Endothelial cell (in vitro differentiated cells): ENCODE results near the gene KCNQ2. TPM values are rescaled to one million over a fixed set of nuclear protein-coding genes. Genes with fewer than 3 reads are reported as not detected.

Experiments
- DNase-seq: peaks from one replicate; pipeline ENCODE4 v3.0.0; 2021; ENCODE audit warnings: low spot score
- H3K27ac Mint-ChIP-seq: one replicate; pipeline ENCODE4 v1.8.0; 2021; ENCODE audit warnings: mixed read lengths, inconsistent platforms; ENCODE audit not compliant: unreplicated experiment
- H3K27me3 Mint-ChIP-seq: one replicate; pipeline ENCODE4 v1.8.0; 2021; ENCODE audit warnings: mild to moderate bottlenecking, moderate library complexity, mixed read lengths, inconsistent platforms; ENCODE audit not compliant: unreplicated experiment
- H3K36me3 Mint-ChIP-seq: one replicate; pipeline ENCODE4 v1.8.0; 2021; ENCODE audit warnings: mild to moderate bottlenecking, low read depth, mixed read lengths, inconsistent platforms; ENCODE audit not compliant: unreplicated experiment
- H3K4me1 Mint-ChIP-seq: one replicate; pipeline ENCODE4 v1.8.0; 2021; ENCODE audit warnings: mild to moderate bottlenecking, mixed read lengths, inconsistent platforms; ENCODE audit not compliant: unreplicated experiment
- H3K4me3 Mint-ChIP-seq: one replicate; pipeline ENCODE4 v1.8.0; 2021; ENCODE audit warnings: mild to moderate bottlenecking, mixed read lengths, inconsistent platforms; ENCODE audit not compliant: unreplicated experiment
- H3K9me3 Mint-ChIP-seq: one replicate; pipeline ENCODE4 v1.8.0; 2021; ENCODE audit warnings: mixed read lengths, inconsistent platforms; ENCODE audit not compliant: unreplicated experiment
- CTCF ChIP-seq: fragments of 200-600 bp; sonication (generic); IDR thresholded peaks from one replicate; pipeline ENCODE4 v1.5.0; 2021; ENCODE audit warnings: antibody characterized with exemption; ENCODE audit not compliant: unreplicated experiment
- total RNA-seq: library from RNA; stranded (reverse); fragmentation: NEBNext Ultra II Directional; extraction: Animal tissue kit (Norgen Biotek cat#: 25700); gene quantifications from one replicate; pipeline ENCODE4 v1.2.1, GENCODE V29; 2021; ENCODE audit not compliant: unreplicated experiment

KCNQ2 gene
- total RNA-seq, 1 donor from 2014 or later: 3.2 TPM

- Mint-ChIP-seq H3K27me3 (peaks cover 1% of the 10 kb centered on the region), H3K4me1 (peaks cover 3% of the 10 kb centered on the region), H3K4me3 (no peak overlapping the region), H3K27ac (no peak overlapping the region), H3K36me3 (no peaks in the 10 kb centered on the region), H3K9me3 (no peaks in the 10 kb centered on the region)
- no peak for DNase-seq
- no peak for TF ChIP-seq CTCF
Observed at GRCh38 chr20:63372971-63373885, 99.2 kb downstream of the KCNQ2 start.

- H3K27ac Mint-ChIP-seq: no peak overlapping the region
- H3K36me3 Mint-ChIP-seq: no peaks in the 10 kb centered on the region
- H3K9me3 Mint-ChIP-seq: no peaks in the 10 kb centered on the region
- H3K27me3 Mint-ChIP-seq: peaks cover 2% of the 10 kb centered on the region
- no peak overlapping the region for H3K4me3 Mint-ChIP-seq
- DNase-seq: no peak
- peaks cover 3% of the 10 kb centered on the region for H3K4me1 Mint-ChIP-seq
- no peak for TF ChIP-seq CTCF
Observed at GRCh38 chr20:63371291-63371865, 101.1 kb downstream of the KCNQ2 start.

- Mint-ChIP-seq H3K36me3 (no peaks in the 10 kb centered on the region), H3K27ac (no peak overlapping the region), H3K4me3 (no peak overlapping the region), H3K4me1 (no peaks in the 10 kb centered on the region), H3K27me3 (peaks cover 4% of the 10 kb centered on the region), H3K9me3 (no peaks in the 10 kb centered on the region)
- no peak for TF ChIP-seq CTCF
- DNase-seq: no peak
Observed at GRCh38 chr20:63370618-63371187, 101.8 kb downstream of the KCNQ2 start.

- DNase-seq: no peak
- peaks cover 4% of the 10 kb centered on the region for H3K27me3 Mint-ChIP-seq
- no peaks in the 10 kb centered on the region for H3K4me1 Mint-ChIP-seq
- no peaks in the 10 kb centered on the region for H3K36me3 Mint-ChIP-seq
- TF ChIP-seq CTCF: no peak
- no peak overlapping the region for H3K27ac Mint-ChIP-seq
- no peaks in the 10 kb centered on the region for H3K9me3 Mint-ChIP-seq
- no peak overlapping the region for H3K4me3 Mint-ChIP-seq
Observed at GRCh38 chr20:63369724-63370617, 102.5 kb downstream of the KCNQ2 start.
